NCI-H146 treated with DMSO at 0.1 percent for 48 hours (cell line): ENCODE results near the gene DBI.
A peak's percentile ranks its signal among the peaks of the same experiment; 100 is the strongest.

Experiments
- DNase-seq: peaks from one replicate; lab custom pipeline; 2025; ENCODE audit not compliant: unreplicated experiment; lab: John Stamatoyannopoulos, UW

The DBI gene

DNA sequence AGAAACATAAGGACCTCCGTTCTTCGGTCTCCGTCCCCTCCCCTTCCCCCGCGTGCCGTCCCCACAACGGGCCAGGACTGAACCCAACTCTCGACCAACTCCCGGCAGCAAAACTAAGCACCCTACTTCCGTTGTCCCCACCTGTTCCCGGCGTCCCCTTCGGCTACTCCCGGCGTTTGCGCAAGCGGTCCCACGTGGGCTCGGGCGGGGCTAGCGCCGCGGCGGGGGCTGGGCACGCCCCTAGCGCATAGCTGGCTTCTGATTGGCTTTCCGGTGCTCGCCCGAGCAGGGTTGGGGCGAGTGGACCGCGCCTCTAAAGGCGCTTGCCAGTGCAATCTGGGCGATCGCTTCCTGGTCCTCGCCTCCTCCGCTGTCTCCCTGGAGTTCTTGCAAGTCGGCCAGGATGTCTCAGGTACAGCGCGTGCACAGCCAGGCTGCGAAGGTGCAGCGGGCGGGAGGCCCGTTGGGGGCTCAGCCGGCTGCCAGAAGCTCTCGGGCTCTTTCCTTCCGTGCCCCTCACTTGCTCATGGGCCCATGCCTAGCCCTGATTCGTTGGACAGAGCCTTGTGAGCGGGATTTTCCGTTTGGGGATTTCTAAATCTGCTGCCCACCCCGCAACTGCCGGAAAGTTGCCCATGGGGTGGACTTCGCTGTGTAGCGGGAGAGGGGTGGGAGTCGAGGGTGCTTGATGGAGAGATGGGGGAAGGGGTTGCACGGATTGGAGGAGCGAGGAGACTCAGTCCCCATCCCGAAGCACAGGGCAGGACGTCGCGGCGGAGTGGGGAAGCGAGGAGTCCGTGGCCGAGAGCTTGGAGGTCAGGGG lies at the start of gene DBI, which contains the start of gene C2orf76:
TSS of gene DBI (plus strand) at position 329 of the 823 bp plus-strand sequence. CDS start at position 404, 75 bp downstream.
TSS of gene C2orf76 (minus strand) at position 186 of the 823 bp plus-strand sequence. CDS start 26,875 bp downstream, outside the sequence.
- peak; percentile 95 for DNase-seq

DNA sequence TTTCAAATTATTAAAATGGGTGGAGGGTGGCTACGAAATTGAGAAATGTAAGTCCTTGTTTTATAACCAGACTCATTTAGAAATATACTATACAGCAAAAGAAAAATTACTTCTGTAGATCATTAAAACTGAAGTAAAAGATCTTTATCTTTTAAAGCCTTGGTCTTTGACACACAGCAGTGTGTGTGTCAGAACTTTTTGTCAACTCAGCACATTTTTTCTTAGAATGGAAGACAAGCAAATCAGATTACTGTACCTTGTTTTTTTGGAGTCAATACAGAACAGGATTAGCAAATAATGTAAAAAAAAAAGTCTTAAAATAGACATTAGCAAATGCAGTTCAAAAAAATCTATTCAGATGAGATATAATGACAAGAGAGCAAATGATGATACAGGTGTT lies 49.2 kb upstream of the DBI start:
- no peak for DNase-seq

DNA sequence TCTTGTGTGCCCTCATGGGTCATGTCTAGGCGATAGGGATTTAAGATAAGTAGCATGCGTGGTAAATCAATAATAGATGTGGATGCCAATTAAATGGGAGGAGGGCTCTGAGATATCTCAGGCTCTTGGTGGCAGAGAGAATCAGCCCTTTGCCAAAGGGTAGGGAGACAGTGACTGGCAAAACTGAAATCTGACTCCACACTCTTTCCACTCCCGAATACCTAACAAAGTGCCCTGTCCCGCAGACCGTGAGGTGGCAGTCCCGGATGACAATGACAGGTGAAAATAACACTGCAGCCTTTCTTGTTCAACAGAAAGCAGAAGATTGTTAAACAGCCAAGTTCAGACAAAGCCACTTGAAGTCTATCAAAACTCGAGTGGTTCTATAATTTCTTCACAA lies 47.2 kb upstream of the DBI start:
- no peak for DNase-seq

DNA sequence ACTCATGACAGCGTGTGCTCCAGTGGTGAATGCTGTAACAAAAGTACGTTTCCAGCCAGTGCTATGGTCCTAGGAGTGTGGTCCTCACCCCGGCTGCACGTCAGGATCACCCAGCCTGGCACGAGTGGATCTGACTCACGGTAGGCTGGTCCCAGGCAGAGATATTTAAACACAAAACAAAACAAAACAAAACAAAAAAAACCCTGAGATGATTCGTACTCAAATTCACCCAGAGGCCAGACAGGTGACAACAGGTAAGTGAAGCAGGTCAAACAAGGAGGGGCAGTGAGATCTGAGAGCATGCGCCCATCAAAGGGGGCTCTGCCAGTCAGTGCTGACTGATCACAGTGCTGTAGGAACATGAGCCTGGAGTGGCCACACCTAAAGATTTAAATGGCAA lies 43.3 kb upstream of the DBI start:
- DNase-seq = no peak

DNA sequence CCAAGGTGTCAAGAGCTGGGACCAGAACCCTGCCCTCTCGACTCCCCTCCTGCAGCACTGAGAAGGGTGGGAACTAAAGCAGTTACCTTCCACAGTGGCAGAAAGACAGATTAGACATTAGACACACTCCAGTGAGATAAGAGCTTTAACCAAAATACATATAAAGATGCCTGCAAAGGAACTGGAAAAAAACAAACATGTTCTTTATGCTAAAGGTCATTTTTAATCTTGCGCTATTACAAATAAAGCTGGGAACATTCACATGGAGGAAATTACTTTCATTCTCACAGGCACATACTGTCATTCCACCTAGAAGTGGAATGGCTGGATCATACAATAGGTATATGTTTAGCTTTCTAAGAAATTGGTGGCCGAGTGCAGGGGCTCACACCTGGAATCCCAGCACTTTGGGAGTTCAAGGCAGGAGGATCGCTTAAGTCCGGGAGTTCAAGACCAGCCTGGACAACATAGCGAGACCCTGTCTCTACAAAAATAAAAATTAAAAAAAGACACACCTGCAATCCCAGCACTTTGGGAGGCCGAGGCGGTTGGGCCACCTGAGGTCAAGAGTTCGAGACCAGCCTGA lies 42.0 kb upstream of the DBI start:
- DNase-seq = no peak

DNA sequence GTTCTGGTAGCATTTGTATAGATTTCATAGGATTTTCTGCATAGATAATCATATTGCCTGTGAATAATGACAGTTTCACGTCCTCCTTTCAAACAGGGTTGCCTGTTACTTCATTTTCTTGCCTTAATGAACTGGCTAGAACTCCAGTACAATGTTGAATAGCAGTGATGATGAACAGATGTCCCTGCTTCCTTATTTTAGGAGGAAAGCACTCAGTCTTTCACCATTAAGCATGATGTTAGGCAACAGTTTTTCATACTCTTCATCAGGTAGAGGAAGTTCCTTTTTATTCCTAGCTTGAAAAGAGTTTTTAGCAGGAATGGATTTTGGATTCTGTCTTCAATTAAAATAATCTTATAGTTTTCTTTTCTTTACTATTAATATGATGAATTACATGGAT lies 39.8 kb upstream of the DBI start:
- DNase-seq = no peak

DNA sequence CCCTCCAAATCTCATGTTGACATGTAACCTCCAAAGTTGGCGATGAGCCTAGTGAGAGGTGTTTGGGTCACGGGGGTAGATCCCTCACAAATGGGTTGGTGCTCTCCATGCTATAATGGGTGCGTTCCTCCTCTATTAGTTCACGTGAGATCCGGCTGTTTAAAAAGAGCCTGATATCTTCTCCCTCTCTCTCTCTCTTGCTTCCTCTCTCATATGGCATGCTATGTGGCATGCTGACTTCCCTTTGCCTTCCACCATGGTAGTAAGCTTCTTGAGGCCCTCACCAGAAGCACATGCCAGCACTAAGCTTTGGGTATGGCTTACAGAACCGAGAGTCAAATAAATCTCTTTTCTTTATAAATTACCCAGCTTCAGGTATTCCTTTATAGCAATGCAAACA lies 39.3 kb upstream of the DBI start:
- DNase-seq = no peak

DNA sequence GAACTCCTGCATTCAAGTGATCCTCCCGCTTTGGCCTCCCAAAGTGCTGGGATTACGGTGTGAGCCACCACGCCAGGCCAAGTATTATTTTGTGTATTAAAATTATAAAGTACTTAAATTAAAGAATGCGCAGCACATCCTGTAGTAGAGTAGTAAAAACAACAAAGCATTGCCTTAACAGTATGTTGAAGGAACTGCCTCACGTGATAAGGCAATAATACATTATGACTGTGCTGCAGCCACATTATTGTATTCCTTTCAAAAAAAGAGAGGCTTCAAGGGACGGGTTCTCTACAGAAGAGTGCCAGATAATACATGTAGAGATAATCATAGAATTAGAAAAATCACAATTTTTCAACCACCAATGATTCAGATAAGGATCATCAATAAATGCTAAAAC lies 33.8 kb upstream of the DBI start:
- DNase-seq = no peak

DNA sequence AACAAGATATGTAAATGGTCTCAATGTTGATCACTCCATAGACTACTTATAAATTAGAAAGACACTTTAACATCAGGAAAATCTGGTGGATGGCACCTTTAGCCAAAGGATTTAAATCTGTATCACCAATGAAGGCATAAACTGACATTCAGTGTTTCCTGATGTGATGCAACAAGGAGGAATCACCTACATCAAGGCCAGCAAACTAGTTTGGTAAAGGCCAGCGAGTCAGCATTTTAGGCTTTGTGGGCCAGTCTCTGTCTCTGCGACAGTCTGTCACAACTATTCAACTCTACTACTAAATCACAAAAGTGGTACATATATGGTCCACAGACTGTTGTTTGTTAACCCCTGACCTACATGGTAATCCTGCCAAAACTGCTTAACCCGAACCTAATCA lies 33.4 kb upstream of the DBI start:
- DNase-seq = no peak

DNA sequence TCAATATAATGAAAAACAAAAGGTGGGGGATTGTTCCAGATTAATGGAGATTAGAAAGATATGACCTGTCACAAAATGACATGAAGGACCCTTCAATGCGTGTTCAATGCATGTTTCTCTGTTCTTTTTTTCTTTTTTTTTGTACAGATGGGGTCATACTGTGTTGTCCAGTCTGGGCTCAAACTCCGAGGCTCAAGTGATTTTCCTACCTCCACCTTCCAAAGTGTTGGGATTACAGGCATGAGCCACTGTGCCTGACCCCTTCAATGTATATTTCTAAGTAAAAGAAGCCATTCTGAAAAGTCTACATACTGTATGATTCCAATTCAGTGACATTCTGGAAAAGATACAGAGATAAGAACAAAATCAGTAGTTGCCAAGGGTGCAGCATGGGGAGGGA lies 32.9 kb upstream of the DBI start:
- no peak for DNase-seq

DNA sequence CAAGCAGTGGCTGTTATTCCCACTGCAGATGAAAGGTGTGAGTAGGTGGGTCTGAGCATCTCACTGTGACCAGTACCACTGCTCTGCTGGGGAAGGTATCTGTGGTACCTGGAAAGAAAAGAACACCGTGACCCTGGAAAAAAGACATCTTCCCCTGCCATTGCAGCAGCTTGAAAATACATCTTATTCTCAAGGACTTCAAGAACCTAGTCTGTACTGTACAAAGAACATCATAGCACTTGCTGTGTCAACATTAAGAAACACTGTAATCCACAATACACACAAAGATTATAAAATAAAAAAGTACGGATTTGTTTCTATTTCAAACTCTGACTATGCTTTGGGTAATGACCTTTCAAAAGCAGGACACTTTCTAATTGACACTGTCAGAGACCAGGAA lies 29.0 kb upstream of the DBI start:
- DNase-seq = no peak

DNA sequence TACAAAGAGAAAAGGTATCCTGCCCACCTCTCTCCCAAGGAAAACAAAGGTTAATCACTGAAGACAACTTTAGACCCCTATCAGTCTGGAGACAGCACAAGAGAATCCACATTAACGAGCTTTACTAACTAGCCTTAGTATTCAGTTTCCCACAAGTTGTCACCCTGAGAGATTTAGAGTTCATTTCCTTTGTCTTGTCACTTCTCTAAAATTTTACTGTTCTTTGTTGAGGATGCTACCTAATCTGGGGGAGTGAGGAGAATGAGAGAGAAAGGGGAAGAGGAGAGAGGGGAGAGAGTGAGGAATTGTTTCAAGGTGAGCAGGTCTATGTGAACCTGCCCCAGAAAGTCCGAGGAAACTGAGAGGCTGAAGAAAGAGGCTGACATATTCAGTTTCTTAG lies 28.5 kb upstream of the DBI start:
- DNase-seq = no peak

DNA sequence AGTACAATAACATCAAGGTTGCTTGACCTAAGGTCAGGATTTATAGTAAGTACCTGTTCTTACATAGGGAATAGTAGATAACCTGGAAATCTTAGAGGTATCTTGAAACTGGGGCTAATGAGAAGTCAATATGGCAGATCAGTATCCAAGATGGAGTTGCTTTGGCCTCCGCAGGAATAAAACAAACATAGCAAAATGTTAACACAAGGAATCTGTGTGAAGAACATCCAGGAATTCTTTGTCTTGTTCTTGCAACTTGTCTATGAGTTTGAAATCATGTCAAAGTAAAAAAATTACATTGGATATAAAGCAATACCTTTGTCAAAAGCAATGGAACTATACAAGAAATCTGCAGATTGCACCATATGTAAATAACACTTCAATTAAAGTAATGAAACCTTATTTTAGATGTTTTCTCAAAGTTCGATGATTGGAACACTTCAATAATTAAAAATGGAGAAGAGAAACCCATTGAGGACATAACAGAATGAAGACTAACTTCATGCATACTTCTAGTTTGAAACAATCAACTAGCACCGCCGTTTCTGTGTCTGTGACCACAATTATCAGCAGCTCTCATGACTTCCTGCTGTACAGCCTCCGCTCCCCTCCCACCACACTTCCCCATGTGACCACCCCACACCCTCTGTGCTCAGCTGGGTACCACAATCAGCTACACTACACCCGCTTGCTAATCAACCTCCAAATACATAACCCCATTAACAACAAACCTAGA lies 27.8 kb upstream of the DBI start:
- no peak for DNase-seq

DNA sequence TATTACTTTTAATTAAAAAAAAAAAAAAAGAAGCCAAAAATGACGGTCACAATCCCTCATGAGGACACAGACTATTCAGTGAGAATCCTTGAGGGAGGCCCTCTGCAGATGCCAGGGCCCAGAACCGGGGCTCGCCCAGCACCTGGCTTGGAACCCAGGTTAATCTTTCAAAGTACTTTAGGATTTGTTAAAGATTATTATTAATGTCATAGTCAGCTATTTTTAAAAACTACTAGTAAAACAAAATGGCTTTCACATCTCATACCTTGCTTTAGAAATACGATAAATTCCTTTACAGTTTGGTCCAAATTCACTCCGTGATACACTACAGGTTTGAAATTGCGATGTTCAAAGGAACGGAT lies 27.2 kb upstream of the DBI start:
- no peak for DNase-seq

DNA sequence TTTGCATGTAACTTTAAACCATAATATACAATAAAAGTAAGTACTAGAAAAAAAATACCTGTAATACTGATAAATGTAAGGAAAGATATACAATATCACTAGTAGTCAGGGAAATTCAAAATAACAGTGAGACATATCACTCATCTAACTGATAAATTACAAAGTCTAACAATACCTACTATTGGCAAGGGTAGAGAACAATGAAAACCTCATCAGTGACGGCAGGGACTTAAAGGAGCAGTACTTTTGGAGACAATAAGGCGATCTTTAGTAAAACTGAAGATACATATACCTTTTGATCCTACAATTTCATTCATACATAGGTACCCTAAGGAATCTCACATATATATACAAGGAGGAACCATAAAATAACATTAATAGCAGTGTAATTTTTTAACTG lies 25.1 kb upstream of the DBI start:
- no peak for DNase-seq

DNA sequence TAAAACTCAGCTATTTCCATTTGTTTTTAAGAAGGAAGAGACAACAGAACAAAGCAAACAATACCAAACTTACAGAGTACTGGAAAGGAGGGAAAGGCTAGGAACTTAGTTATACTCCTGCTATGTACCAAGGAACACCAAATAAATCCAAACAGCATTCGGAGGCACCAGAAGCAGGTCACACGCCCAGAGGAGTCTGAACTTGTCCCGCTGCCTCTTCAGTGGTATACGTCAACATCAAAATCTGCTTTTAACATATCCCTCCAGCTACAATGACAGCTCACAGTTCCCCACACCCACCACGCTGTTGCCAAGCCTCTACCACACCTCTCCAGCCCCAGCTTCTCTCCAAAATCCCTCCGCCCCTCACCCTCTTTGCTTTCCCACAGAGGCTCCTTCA lies 17.5 kb upstream of the DBI start:
- DNase-seq = no peak

DNA sequence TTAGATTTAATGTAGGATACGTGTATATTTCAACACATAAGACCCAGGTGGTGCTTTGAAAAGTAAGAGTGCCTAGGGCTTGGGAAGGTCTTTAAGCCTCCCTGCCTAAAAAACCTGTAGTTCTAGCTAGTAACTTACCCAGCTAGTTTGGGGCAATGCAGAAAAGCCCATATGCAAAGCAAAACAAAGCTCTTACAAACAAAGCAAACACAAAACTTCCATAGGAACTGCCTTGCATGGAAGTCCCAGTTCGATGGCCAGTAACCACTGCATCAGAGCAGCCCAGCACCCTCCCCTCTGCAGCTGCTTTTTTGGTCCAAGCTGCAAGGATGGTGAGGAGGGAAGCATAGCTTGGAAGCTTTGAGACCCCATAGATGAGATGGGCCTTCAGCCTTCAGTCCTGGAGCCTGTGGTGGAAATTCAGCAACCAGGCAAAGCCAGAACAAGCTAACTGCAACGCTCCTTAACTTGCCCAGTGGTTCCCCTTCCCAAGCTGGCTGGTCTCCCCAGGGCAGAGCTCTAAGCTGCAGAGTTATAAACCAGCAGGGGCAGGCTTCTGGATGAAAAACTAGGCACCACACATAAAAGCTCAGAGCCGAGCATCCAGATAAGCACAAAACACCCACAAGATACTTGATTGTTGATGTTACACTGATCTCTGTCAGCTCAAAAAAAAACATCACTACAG lies 16.3 kb upstream of the DBI start:
- DNase-seq = no peak

DNA sequence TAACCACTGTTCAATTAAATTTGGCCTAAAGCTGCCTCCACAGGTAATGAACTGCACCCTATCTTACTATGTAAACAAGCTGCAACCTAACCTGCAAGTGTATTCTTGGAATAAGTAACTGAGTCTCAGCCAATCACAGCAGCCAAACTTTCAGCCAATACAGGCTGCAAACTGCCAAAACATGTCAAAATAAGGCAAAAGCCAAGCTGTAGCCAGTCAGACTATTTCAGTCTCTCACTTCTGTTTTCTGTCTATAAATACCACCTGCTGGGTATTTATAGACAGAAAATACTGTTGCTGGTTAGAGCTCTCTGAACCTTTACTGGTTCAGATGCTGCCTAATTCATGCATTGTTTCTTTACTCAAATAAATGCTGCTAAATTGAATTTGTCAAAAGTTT lies 14.4 kb upstream of the DBI start:
- DNase-seq = no peak

DNA sequence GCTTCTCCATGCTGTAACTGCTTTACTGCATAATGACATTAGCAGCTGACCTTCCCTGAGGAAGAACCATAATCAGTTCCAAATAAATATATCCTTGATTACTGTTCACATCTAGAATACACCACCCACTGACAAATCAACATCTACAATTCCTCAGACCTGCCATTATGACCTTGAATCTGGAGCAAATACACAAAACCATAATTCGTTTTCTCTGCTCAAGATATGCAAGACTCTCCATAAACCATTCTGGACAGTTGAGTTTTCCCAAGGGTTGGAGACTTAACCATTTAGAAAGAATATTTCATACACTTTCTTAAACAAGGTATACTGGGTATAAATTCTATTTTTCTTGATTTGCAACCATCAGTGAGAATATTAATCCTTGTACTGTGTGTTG lies 11.9 kb upstream of the DBI start:
- no peak for DNase-seq

DNA sequence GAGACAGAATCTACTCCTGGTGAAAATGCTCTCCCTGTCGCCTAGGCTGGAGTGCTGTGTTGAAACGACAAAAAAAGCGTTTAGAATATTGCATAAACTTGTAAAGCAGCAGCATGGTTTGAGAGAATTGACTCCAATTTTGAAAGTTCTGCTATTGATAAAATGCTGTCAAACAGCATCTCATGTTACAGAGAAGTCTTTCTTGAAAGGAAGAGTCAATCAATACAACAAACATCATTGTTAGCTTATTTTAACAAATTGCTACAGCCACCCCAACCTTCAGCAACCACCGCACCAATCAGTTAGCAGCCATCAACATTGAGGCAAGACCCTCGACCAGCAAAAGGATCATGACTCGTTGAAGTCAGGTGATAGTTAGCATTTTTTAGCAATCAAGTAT lies 7.0 kb upstream of the DBI start:
- DNase-seq = peak; percentile 12

DNA sequence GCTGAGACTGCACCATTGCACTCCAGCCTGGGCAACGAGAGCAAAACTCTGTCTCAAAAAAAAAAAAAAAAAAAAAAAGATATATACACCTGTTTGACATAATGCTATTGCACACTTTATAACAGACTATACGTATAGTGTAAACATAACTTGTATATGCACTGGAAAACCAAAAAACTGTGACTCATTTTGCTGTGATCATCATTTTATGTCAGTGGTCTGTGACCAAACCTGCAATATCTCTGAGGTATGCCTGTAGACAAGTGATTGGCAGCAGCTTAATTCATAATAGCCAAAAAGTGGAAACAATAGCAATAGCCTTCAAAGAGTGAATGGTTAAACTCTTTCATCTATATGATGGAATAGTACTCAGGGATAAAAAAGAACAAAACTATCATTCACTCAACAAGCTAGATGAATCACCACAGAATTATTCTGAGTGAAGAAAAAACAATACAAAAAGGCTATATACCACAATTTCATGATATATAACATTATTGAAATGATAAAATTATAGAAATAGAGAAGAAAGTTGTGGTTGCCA lies 6.3 kb upstream of the DBI start:
- no peak for DNase-seq
